Panc1 (cell line): ENCODE data around the gene LILRB1. TPM values are rescaled to one million over a fixed set of nuclear protein-coding genes. Genes with fewer than 3 reads are reported as not detected.

ENCODE experiments used
- ATAC-seq: fragments of 200-7000 bp; cut with Tn5 transposase; 2 replicates; pipeline ENCODE4 v1.9.1; 2020; ENCODE audit warnings: mild to moderate bottlenecking, moderate library complexity
- BruUV-seq: library from RNA; stranded (reverse); fragments of 400-500 nt; replicated peaks from 2 replicates; lab custom pipeline; 2021; lab: Mats Ljungman, UMichigan
- CTCF ChIA-PET: fragments of 300-600 bp; sonication (Branson Sonifier 250); formaldehyde crosslinking; loops from one replicate; lab custom pipeline; 2022; ENCODE audit warnings: antibody characterized with exemption; lab: Charles Lee
- POLR2A ChIA-PET: fragments of 300-600 bp; sonication (Branson Sonifier 250); formaldehyde crosslinking; loops from one replicate; lab custom pipeline; 2022; ENCODE audit warnings: antibody characterized with exemption; lab: Charles Lee
- DNase-seq: peaks from one replicate; pipeline ENCODE4 v3.0.0-alpha.2; 2010; ENCODE audit warnings: low read depth, low spot score
- H3K27ac ChIP-seq: 2 replicates; pipeline ENCODE4 v1.5.1; 2011; ENCODE audit warnings: mild to moderate bottlenecking, low read length, inconsistent platforms
- H3K27me3 ChIP-seq: fragments of 200-500 bp; sonication (Bioruptor generic); 2 replicates; pipeline ENCODE4 v1.6.0; 2014; ENCODE audit warnings: low read length, inconsistent platforms; ENCODE audit not compliant: control insufficient read depth, insufficient read depth
- H3K36me3 ChIP-seq: fragments of 200-500 bp; sonication (Bioruptor generic); 2 replicates; pipeline ENCODE4 v1.5.1; 2014; ENCODE audit warnings: inconsistent platforms, mild to moderate bottlenecking, low read length, moderate library complexity; ENCODE audit not compliant: control insufficient read depth, insufficient read depth
- H3K4me1 ChIP-seq: 2 replicates; pipeline ENCODE4 v1.5.1; 2011; ENCODE audit warnings: inconsistent platforms, mild to moderate bottlenecking, low read length, moderate library complexity; ENCODE audit not compliant: control insufficient read depth, insufficient read depth
- H3K4me3 ChIP-seq, 2 experiments: 2 replicates each; pipeline ENCODE4 v1.5.1; 2011 to 2012; ENCODE audit warnings: low read depth in 2 of 2, low read length in 2 of 2, mild to moderate bottlenecking in 2 of 2, inconsistent platforms in 1 of 2, moderate library complexity in 1 of 2
- H3K9me3 ChIP-seq: fragments of 200-500 bp; sonication (Bioruptor generic); 2 replicates; pipeline ENCODE4 v1.5.1; 2014; ENCODE audit warnings: low read depth, mild to moderate bottlenecking, inconsistent platforms, low read length, moderate library complexity; ENCODE audit not compliant: control insufficient read depth, insufficient read depth
- POLR2AphosphoS5 ChIP-seq: IDR thresholded peaks from 2 replicates; pipeline ENCODE4 v1.6.1; 2012; ENCODE audit warnings: mild to moderate bottlenecking, low read depth, low read length, moderate library complexity
- SIN3A ChIP-seq: IDR thresholded peaks from 2 replicates; pipeline ENCODE4 v1.6.1; 2012; ENCODE audit warnings: low read depth, mild to moderate bottlenecking, low read length, moderate library complexity, borderline replicate concordance; ENCODE audit not compliant: insufficient read depth
- TCF7L2 ChIP-seq: IDR thresholded peaks from 2 replicates; pipeline ENCODE4 v1.6.1; 2011; ENCODE audit warnings: mild to moderate bottlenecking, low read depth, low read length, inconsistent platforms
- in situ Hi-C: cut with HindIII; loops from 2 replicates; pipeline ENCODE4 v1.10.0; 2016; ENCODE audit warnings: low sequenced_read_pairs, low pct_unique_long_range_greater_than_20kb
- intact Hi-C: fragments of 100-400 bp; cut with micrococcal nuclease; formaldehyde crosslinking; loops from one replicate; pipeline ENCODE4 v1.10.0; 2022; ENCODE audit not compliant: unreplicated experiment
- total RNA-seq: library from RNA; stranded (reverse); gene quantifications from one replicate; pipeline ENCODE4 v1.2.1, GENCODE V29; 2021; ENCODE audit not compliant: unreplicated experiment
- TF ChIP-seq, protein P1 (sequence below): fragments of 450-650 bp; IDR thresholded peaks from 2 replicates; pipeline ENCODE4 v1.5.1; 2017; ENCODE audit warnings: mild to moderate bottlenecking
- TF ChIP-seq, protein P2 (sequence below), 2 experiments: IDR thresholded peaks; 2 replicates each; pipeline ENCODE4 v1.6.1; 2011 to 2012; ENCODE audit warnings: low read depth in 2 of 2, control low read depth in 1 of 2, low read length in 1 of 2, mild to moderate bottlenecking in 1 of 2, moderate library complexity in 1 of 2; ENCODE audit not compliant: insufficient read depth in 1 of 2

Gene LILRB1
- total RNA-seq, 1 experiment from 2014 or later: 0.08 TPM

DNA sequence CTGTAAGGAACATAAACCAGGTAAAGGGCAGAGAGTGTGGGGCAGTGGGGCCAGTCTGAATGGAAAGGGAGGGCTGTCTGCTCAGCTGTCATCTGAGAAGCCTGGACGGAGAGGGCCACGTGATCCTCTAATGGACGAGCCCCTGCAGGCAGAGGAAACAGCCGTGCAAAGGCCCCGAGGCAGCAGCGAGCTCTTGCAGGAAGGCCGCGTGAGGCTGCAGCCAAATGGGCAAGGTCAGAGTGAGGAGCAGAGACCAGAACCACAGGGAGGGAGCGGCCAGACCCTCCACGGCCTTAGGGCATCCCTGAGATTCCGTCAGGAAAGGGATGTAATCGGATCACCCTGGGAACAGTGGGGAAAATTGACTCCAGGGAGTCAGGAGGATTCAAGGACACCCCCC lies 36.9 kb downstream of the LILRB1 start:
- in situ Hi-C loops: no loop called here

DNA sequence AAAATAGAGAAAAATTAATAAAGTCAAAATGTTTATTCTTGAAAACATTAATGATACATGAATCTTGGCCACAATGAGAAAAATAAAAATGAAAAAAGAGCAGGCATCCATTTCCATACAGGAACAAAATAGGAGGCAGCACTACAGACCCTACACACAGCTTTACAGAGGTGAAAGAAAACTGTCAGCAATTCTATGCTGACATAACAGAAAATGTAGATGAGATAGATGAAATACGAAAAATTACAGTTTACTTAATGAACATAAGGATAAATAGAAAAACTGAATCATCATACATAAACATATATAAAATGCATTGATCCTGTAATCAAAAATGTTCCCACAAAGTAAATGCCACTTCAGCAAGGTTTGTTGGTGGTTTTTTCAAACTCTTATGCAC lies 38.1 kb downstream of the LILRB1 start:
- Histone ChIP-seq H3K4me3 (no peak overlapping the region), H3K4me1 (no peaks in the 10 kb centered on the region), H3K27me3 (peaks cover 40% of the 10 kb centered on the region), H3K27ac (no peak overlapping the region), H3K9me3 (no peaks in the 10 kb centered on the region), H3K36me3 (no peaks in the 10 kb centered on the region)
- ChIA-PET POLR2A (no interaction called here), CTCF (no interaction called here)
- DNase-seq (no peak), ATAC-seq (no peak)
- intact Hi-C loops: no loop called here
- BruUV-seq: no TSS peak
- in situ Hi-C loops: no loop called here
- TF ChIP-seq, protein P1, sequence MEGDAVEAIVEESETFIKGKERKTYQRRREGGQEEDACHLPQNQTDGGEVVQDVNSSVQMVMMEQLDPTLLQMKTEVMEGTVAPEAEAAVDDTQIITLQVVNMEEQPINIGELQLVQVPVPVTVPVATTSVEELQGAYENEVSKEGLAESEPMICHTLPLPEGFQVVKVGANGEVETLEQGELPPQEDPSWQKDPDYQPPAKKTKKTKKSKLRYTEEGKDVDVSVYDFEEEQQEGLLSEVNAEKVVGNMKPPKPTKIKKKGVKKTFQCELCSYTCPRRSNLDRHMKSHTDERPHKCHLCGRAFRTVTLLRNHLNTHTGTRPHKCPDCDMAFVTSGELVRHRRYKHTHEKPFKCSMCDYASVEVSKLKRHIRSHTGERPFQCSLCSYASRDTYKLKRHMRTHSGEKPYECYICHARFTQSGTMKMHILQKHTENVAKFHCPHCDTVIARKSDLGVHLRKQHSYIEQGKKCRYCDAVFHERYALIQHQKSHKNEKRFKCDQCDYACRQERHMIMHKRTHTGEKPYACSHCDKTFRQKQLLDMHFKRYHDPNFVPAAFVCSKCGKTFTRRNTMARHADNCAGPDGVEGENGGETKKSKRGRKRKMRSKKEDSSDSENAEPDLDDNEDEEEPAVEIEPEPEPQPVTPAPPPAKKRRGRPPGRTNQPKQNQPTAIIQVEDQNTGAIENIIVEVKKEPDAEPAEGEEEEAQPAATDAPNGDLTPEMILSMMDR: no peak
- TF ChIP-seq SIN3A: no peak
- TF ChIP-seq TCF7L2: no peak
- TF ChIP-seq, protein P2, sequence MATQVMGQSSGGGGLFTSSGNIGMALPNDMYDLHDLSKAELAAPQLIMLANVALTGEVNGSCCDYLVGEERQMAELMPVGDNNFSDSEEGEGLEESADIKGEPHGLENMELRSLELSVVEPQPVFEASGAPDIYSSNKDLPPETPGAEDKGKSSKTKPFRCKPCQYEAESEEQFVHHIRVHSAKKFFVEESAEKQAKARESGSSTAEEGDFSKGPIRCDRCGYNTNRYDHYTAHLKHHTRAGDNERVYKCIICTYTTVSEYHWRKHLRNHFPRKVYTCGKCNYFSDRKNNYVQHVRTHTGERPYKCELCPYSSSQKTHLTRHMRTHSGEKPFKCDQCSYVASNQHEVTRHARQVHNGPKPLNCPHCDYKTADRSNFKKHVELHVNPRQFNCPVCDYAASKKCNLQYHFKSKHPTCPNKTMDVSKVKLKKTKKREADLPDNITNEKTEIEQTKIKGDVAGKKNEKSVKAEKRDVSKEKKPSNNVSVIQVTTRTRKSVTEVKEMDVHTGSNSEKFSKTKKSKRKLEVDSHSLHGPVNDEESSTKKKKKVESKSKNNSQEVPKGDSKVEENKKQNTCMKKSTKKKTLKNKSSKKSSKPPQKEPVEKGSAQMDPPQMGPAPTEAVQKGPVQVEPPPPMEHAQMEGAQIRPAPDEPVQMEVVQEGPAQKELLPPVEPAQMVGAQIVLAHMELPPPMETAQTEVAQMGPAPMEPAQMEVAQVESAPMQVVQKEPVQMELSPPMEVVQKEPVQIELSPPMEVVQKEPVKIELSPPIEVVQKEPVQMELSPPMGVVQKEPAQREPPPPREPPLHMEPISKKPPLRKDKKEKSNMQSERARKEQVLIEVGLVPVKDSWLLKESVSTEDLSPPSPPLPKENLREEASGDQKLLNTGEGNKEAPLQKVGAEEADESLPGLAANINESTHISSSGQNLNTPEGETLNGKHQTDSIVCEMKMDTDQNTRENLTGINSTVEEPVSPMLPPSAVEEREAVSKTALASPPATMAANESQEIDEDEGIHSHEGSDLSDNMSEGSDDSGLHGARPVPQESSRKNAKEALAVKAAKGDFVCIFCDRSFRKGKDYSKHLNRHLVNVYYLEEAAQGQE (IDR thresholded peaks at IDR 0.05; ENCODE audit: insufficient read depth in 1 of 2, low read depth in 2 of 2, low read length in 1 of 2): no peak
- TF ChIP-seq POLR2AphosphoS5: no peak

More for the DNA sequence above, 36.9 kb downstream of the LILRB1 start:
- peaks cover 38% of the 10 kb centered on the region for H3K27me3 ChIP-seq
- intact Hi-C loops: no loop called here
- H3K4me1 ChIP-seq: no peaks in the 10 kb centered on the region
- no peak overlapping the region for H3K4me3 ChIP-seq
- no peak for DNase-seq
- ChIA-PET CTCF (no interaction called here), POLR2A (no interaction called here)
- H3K9me3 ChIP-seq: no peaks in the 10 kb centered on the region
- H3K27ac ChIP-seq: no peak overlapping the region
- no TSS peak for BruUV-seq
- TF ChIP-seq TCF7L2: no peak
- TF ChIP-seq, protein P1: no peak
- TF ChIP-seq, protein P2 (IDR thresholded peaks at IDR 0.05; ENCODE audit: insufficient read depth in 1 of 2, low read depth in 2 of 2, low read length in 1 of 2): no peak
- no peak for TF ChIP-seq POLR2AphosphoS5
- TF ChIP-seq SIN3A: no peak
- H3K36me3 ChIP-seq: no peaks in the 10 kb centered on the region
- ATAC-seq: no peak
